Left ventricle myocardium superior (tissue), 1 donor: ENCODE measurements around the gene RARRES2. TPM values are rescaled to one million over a fixed set of nuclear protein-coding genes. Genes with fewer than 3 reads are reported as not detected.
"Not testable (repeated sequence)": the region's sequence is repeated elsewhere in the genome, so short reads cannot be mapped to it uniquely, and the experiment has no call there.

Experiments
- ATAC-seq: fragments of 200-7000 bp; cut with Tn5 transposase; one replicate; pipeline ENCODE4 v1.9.1; 2020; ENCODE audit warnings: mild to moderate bottlenecking, moderate library complexity
- DNase-seq: peaks from one replicate; pipeline ENCODE4 v3.0.0-alpha.2; 2020
- intact Hi-C: fragments of 100-400 bp; cut with micrococcal nuclease; formaldehyde crosslinking; loops from one replicate; pipeline ENCODE4 v1.11.0; 2022
- long read RNA-seq: library from polyadenylated mRNA; unstranded; transcript quantifications from one replicate; pipeline ENCODE4 v2.0.0, GENCODE V29; 2021
- total RNA-seq: library from RNA; stranded (reverse); fragmentation: NEBNext Ultra II Directional; extraction: Animal tissue kit (Norgen Biotek cat#: 25700); gene quantifications from one replicate; pipeline ENCODE4 v1.2.1, GENCODE V29; 2021
- donor health status: DM: no; HTN: yes; CAD: no; lungs with severe emphysema.

The RARRES2 gene
- 18.7 TPM for total RNA-seq
- long read RNA-seq, transcript RARRES2-202 (5 exons, 1,618 nt), result minor isoform, 6 of 21 reads
- long read RNA-seq, transcript RARRES2-201 (6 exons, 740 nt), result major isoform, 14 of 21 reads
- long read RNA-seq, partial matches to known transcripts, result 1 of 21 reads
- long read RNA-seq, other reads (novel, unspliced or antisense), result 0 of 21 reads

DNA sequence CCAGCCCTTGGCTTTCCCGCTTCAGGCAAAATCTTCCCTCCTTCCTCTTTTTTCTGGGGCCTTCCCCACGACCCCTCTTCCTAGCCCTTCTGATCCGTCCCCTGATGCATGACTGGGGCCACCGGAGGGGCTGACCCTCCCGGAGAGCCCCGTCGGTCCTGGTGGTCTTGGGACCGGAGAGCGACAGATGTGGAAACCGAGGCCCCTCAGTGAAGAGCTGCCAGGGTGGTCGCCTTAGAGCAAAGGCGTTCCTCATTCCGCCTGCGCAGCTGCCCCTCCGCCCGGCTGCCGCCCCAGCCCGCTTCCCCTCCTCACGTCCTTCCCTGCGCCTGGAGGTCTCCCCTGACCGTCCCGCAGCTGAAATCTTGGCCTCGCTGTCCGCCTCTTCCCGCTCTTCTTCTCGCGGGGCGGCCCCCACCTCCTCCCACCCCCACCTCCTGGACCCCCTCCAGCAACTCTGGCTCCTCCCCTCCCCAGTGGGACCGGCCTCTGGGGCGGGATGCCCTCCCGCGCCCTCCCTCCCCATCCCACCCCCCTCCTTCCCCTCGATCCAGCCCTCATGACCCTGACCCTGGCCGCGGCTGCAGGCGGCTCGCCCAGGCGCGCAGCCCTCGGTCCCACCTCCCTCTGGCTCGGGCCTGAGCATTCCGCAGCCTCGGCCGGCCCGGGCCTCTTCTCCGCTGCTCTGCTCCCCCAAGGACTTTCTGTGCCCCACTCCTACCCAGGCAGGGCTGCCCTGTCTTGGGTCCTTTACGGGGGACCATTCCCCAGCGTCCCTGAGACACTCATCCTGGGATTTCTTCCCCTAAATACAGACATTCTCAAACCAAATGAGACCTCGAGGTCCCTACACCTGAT, at the start of gene RARRES2:
Gene RARRES2, minus strand, starts transcription at position 367 of the 858 bp plus-strand sequence. CDS start 1,020 bp downstream, outside the sequence.
- peak; percentile 79 for DNase-seq
- intact Hi-C loops, result no loop called here
- peak; percentile 82 for ATAC-seq

DNA sequence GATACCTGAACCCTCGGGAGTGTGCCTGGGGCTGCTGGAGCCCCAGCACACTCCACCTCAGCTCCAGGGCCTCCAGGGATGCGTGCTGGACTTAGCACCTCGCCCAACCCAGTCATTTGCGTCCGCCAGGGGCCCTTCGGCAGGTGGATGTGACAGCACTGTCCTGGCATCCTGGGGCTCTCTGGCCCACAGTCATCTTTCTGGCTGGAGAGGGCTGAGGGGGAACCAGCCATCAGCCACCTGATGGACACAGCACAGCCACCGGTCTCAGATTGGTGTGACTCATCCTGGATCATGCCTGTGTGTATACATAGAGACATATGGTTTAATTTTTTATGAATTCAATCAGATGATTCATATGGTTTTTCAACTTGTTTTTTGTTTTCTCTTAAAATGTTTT, 48.8 kb upstream of the RARRES2 start:
- no peak for ATAC-seq
- intact Hi-C loops, result no loop called here
- no peak for DNase-seq

DNA sequence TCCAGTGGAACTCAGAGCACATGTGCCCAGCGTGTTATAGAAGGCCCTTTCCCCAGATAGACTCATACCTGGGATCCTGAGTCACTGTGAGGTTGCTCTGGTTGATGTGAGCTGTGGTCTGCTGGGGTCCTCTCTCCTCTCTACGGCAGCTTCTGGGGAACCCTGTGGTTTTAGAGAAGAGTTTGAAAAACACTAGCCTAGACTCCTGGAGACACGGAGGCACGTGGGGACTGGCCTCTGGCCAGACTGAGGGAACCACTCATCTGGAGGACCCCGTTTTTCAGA, 48.0 kb upstream of the RARRES2 start:
- DNase-seq (no peak), ATAC-seq (no peak)
- intact Hi-C loops, result no loop called here

DNA sequence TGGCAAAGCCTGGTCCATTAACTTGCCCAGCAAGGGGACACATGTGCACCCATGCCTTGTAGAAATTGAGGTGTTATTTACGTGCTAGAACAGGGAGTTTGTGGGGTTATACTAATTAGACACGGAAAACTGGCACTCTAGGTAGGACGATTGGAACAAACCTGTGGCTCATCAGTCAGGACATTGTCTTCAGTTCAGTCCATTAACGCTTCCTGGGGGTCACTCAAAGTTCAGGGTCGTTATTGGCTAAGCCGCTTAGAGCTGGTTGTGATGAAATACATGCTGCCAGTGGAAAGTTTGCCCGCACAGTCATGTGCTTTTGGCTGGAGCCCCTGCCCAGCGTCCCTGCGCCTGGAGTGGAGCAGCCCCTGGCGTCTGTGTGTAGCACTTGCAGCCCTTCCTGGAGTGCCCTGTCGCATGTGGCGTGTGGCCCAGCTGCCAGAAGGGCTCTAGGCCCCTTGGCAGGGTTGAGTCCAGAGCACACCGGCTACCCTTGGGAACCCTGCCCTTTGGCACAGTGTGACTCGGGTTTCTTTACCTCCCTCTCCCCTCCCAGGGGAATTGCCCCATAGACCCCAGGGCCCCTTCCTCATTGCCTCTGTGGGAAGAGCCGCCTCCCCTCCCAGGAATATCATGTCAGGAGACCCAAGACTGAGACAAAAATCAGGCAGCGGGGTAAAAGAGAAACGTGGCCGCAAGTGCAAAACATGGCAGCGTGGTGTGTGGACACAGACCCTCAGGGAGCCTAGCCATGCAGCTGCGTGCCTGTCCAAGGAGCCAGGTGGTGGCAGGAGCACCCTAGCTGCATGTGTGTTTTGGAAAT, 47.5 kb upstream of the RARRES2 start:
- peak; percentile 88 for DNase-seq
- ATAC-seq, result peak; percentile 98
- intact Hi-C loops, result no loop called here

DNA sequence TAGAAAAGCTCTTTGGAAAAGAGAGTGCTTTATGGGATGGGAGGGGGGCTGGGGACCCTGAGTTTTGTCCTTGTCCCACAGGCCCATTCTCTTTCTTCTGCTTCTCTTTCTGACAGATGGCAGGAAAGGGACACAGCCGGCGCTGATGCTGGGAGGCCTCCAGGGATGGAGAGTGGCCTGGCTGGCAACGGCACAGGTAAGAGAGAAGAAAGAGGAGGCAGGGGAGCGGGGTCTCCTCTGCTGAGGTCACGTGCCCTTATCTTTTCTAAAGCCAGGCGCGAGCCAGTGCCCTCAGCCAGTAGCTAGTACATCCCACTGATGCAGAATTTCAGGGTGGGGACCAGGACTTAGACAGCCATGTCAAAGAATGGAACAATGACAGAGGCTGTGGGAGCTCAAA, 46.9 kb upstream of the RARRES2 start:
- DNase-seq (no peak), ATAC-seq (peak; percentile 2)
- intact Hi-C loops, result no loop called here

DNA sequence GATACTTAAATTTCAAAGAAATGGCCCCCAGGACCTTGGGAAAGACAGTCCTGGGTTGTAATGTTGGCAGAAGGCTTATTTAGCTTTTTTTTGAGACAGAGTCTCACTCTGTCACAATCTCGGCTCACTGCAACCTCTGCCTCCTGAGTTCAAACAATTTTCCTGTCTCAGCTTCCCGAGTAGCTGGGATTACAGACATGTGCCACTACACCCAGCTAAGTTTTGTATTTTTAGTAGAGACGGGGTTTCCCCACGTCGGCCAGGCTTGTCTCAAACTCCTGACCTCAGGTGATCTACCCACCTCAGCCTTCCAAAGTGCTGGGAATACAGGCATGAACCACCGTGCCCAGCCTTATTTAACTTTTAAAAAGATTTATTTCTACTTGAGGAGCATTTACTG, 44.5 kb upstream of the RARRES2 start:
- intact Hi-C loops, DNase-seq, ATAC-seq: not testable (repeated sequence)

DNA sequence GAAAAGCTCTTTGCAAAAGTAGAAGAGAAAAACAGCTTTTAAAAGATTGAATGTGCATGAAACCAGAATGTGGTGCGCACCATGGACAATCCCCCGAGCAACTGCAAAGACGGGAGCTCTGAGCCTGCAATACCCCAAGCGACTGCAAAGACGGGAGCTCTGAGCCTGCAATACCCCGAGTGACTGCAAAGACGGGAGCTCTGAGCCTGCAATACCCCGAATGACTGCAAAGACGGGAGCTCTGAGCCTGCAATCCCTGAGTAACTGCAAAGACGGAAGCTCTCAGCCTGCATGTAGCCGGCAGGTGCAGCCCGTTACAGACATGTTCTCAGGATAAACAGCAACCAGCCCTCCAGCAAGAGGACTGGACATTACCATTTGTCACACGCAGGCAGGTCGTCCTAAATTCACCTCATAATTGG, 43.9 kb upstream of the RARRES2 start:
- intact Hi-C loops, result no loop called here
- no peak for DNase-seq

DNA sequence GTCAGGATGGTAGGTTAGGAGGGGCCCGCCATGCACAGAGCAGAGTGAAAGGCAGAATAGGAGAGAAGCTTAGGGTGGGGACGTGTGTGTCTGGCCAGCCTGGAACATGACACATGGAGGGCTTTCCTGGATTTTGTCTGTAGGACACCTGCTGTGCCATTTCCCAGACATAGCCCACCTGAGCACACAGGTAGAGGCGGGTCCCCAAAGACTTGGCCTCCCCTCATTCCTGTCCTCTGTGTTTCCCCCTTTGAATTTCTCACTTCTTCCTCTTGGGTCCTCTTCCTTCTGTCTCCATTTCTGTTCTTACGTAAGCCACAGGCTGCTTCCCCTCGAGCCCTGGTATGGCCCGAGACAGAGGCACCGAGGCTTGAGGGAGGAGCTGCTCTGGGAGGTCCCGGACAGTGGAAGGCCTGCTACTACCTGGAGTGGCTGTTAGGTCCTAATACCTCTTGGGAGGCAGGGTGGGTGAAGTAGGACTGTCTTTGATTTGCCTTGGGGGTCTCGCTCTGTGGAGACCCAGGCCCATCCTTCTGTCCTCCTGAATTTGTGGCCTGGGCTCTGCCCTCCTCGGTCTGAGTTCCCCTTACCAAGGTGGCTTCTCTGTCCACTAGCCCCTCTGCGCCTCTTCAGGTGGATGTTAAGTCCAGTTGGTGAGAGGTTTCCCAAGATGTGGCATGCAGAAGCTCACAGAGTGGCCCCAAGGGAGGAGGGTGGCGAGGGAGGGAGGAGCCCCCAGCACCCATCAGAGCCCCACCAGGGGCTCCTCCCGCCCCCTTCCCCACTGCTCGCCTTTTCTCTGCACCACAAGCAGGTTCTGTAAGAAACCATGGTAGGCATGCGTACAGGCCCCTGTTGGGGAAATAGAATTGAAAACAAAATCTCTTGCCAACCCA, 43.2 kb upstream of the RARRES2 start:
- ATAC-seq (no peak), DNase-seq (no peak)
- intact Hi-C loops, result no loop called here

More for the DNA sequence above, 43.9 kb upstream of the RARRES2 start:
- ATAC-seq, result no peak

DNA sequence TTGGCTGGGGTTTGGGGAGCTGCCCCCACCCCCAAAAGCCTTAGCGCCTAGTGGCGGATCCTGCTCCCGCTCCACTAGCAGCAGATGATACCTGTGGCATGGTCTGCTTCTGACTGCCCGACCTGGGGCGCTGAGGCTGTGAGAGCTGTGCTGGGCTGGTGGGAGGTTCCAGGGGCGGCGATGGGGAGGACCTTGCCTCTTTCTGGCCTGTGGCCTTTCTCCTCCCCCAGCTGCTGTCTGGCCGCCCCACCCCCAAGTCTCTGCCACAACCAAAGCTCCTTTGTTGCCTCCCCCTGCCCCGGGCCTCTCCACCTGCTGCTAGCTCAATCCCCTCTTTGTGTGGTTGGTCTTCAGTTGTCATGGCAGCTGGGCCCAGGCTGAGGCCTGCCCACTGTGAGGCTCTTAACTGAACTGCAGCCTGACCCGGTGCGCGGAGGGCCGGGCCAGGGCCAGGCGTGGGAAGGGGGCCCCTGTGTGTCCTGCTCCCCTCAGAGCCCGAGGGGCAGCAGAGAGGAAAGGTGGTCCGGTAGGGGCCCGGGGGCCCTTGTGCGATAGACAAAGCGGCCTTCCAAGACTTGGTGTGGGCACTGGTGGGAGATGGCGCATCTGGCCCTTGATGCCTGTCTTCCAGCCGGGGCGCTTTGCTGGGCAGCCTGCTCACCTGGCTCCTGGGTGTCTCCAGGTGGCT, 42.4 kb upstream of the RARRES2 start:
- DNase-seq, result no peak
- ATAC-seq, result no peak
- intact Hi-C loops, result no loop called here

DNA sequence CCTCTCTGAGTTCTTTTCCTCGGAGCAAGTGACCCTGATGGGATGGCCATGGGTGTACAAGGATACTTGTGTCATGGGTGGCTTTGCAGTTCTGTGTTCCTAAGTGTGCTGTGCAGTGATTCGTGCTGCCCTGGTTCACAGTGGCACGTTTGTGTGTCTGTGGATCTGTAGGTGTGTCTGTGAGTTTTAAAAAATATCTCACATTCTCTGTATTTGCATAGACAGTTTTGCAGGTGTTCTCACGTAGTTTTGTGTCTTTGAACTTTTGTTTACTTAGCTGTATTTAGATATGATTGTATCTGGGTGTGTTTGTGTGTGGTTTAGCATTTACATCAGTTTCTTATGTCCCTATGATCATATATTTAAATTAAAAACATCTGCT, 41.4 kb upstream of the RARRES2 start:
- DNase-seq, result no peak
- no peak for ATAC-seq
- intact Hi-C loops, result no loop called here

DNA sequence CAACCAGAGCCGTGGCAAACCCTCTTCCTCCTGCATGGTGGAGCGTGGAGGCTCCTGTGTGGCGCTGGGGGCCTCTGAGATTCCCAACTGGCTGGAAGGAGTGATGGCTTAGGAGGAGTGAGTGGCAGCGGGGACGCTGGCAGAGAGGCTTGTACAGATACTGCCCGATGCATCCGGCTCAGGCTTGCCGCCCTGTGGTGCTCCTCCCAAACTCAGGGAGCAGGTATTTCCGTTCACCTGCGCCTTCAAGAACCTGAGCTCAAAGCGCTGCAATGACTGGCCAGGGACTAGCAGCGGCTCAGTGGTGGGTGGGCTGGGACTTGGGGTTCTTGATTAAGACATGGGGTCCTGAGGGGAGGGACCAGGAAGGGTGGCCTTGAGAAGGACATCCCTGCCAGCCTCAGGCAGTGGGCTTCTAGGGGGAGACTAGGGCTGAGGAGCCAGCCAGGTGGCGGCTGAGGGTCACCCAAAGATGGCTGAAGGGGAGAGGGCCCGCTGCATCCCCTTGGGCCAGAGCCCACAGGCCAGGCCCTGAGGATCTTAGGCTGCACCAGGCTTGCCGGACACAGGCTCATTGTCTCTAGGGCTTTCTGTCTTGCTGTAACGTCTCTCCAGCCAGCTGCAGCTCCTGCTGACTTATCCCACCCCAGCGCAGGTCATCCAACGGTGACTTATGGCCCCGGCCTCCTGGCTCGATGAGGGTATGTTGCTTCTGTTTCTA, 40.9 kb upstream of the RARRES2 start:
- DNase-seq (no peak), ATAC-seq (no peak)
- intact Hi-C loops, result no loop called here

DNA sequence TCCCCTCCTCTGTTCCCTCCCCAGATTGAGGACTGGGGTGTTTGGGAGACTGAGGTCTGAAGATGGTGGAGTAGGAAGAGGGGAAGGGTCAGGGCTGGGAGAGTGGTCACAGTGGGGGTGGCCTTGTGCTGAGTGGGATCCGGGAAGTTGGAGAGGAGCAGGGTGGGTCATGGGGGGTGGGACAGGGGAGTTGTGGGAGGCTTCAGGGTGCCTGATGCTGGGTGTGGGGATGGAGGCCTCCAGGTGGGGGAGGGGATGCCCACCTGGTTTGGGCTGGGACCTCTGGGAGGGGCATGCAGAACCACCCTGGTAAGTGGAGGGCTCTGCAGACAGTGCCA, 40.3 kb upstream of the RARRES2 start:
- intact Hi-C loops, result no loop called here
- no peak for DNase-seq
- ATAC-seq, result no peak

DNA sequence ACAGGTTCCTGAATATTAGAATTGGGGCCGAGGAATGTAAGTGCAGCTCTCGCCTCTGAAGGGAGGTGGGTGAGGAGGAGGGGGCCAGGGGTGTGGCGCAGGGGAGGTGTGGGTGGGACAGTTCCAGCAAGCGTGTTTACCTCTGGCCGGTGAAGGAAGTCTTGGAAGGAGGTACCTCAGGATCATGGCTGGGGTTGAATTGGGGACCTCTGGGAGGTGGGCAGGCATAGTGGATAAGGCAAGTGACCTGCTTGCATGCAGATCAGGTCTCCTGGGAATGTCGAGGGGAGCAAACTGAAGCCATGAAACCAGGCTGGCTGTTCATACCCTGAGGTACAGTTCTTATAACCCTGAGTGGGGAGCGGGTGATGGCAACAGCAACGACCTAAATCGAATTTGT, 39.7 kb upstream of the RARRES2 start:
- DNase-seq, result no peak

DNA sequence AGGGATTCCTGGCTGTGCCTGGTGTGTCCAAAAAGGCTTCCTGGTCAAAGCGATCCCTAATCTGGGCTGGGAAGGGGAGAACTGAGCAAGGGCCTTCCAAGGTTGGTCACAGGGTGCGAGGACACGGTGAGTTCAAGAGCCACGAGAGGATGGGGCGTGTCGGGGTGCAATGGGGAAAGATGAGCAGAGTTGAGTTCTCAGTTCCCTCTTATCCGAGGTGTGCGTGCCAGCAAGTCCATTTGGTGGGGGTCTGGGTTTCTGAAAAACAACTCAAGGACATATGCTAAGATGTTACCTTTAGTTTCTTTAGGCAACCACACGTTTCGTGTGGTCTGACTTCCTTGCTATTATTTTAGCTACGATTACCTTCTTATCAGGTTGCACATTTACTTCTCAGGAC, 39.0 kb upstream of the RARRES2 start:
- intact Hi-C loops, result no loop called here
- ATAC-seq (no peak), DNase-seq (no peak)

More for the DNA sequence above, 39.7 kb upstream of the RARRES2 start:
- ATAC-seq, result no peak
- intact Hi-C loops, result no loop called here

DNA sequence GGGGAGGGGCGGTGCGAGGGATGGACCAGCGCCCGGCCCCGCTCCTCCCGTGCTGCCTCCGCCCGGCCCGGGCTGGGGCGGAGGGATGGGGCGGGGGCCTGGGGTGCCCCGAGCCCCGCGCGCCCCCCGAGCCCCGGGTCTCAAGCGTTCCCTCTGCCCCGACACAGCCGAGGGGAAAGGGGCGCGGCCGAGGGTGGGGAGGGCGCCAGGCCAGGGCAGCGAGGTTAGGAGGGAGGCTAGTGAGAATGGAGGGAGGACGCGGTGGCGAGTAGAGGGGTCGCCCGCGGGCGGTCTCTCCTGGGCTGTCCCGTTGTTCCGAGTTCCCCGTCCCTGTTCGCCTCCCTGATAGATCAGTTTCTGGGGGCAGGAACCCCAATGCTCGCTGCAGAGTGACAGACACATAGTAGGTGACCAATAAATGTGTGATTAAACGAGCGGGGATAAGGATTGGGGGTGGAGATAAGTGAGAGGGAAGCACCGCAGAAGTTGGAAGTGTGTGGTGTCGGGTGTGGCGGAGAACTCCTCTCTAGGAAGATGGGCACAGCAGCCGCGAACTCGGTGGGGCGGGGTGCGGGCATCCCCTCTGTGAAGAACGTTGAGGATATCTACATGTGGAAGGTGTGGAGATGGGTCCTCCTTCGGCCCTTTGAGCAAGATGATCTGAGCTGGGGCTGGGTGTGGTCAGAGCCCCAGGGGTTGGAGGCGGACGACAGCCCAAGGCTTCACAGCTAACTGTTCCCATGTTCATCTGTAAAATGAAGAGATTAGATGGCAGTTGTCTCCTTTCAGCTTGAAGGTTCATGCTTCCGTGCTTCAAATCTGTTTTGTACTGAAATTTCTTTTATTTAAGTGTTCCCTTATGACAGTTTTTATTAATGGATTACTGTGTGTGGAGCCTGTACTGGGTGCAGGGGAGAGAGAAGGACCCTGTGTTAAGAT, 38.3 kb upstream of the RARRES2 start:
- intact Hi-C loops, result no loop called here
- DNase-seq, result no peak
- peak; percentile 3 for ATAC-seq

DNA sequence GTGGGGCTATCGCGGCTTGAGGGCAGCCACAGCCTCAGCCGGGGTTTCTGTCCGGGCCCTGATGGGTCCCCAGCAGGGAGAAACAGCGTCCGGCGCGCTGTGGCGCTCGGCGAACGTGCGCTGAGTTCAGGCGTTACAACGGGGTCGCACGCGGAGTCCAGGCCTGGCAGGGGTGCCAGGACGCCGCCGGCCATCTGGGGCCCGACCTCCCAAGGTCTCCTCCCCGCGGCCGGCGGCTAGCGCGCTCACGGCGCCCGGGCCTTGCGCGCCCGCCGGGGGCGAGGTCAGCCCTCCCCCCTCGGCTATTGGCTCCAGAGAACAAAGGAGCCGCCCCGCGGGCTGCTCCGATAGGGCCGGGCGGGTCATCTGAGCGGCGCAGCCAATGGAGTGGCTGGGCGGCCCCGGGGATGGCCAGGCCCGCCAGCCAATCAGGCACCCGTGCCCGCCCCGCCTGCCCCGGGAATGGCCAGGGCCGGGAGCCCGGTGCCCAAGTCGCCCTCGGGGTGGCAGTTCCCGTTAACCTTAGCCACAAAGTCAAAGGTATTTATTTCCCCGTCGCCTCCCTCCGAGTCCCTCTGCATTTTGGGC, 37.5 kb upstream of the RARRES2 start, which contains the start of gene ZNF775:
Gene ZNF775, plus strand, starts transcription at position 478 of the 588 bp plus-strand sequence. CDS start 9,141 bp downstream, outside the sequence.
- ATAC-seq (peak; percentile 97), DNase-seq (peak; percentile 99)
- intact Hi-C loops, result no loop called here
